H1 (cell line): ENCODE data around the gene CORO6. TPM values are rescaled to one million over a fixed set of nuclear protein-coding genes. Genes with fewer than 3 reads are reported as not detected.

ENCODE experiments used
- BACH1 ChIP-seq: IDR thresholded peaks from 2 replicates; pipeline ENCODE4 v1.6.1; 2012; ENCODE audit warnings: low read length, improper control_type of control experiment
- CEBPB ChIP-seq: IDR thresholded peaks from 2 replicates; pipeline ENCODE4 v1.6.1; 2012; ENCODE audit warnings: low read depth, low read length
- EZH2 ChIP-seq: fragments of 200-600 bp; sonication (generic); IDR thresholded peaks from 2 replicates; pipeline ENCODE4 v1.7.1; 2012; ENCODE audit warnings: low read depth, mild to moderate bottlenecking, moderate library complexity, low read length, inconsistent platforms; ENCODE audit not compliant: severe bottlenecking
- PHF8 ChIP-seq: fragments of 200-600 bp; sonication (generic); conservative IDR thresholded peaks from 2 replicates; pipeline ENCODE4 v1.7.1; 2012; ENCODE audit warnings: low read depth, mild to moderate bottlenecking, inconsistent platforms, low read length, moderate library complexity
- POLR2A ChIP-seq, 2 experiments: IDR thresholded peaks; 1 replicate in 1 of 2; 2 replicates in 1 of 2; pipeline ENCODE4 v1.6.1; 2011; ENCODE audit warnings: low read depth in 2 of 2, low read length in 2 of 2, mild to moderate bottlenecking in 2 of 2; ENCODE audit errors: control extremely low read depth in 1 of 2
- POU5F1 ChIP-seq: IDR thresholded peaks from 2 replicates; pipeline ENCODE4 v1.6.1; 2011; ENCODE audit warnings: low read depth, mild to moderate bottlenecking, low read length, moderate library complexity
- polyA plus RNA-seq, 7 experiments: library from polyadenylated mRNA; depleted of rRNA in 3 of 7; stranded (reverse) in 5 of 7; unstranded in 2 of 7; fragments of >200 nt in 5 of 7; fragments of 200-250 nt in 2 of 7; gene quantifications; 1 replicate in 5 of 7; 2 replicates in 1 of 7; 4 replicates in 1 of 7; pipeline versions ENCODE4 v1.2.1 to v1.2.3, GENCODE V29; 2011 to 2013; ENCODE audit warnings: missing spikeins in 2 of 7, mixed read lengths in 2 of 7
- total RNA-seq: library from RNA; stranded (reverse); fragmentation: NEBNext Ultra II Directional; extraction: Animal tissue kit (Norgen Biotek cat#: 25700); gene quantifications from 2 replicates; pipeline ENCODE4 v1.2.1, GENCODE V29; 2021

CORO6 gene
- total and polyA plus RNA-seq, 2 of the 8 experiments (the other 6 are each of a cell fraction or from before 2014, with no cell fraction given), result 2.5 to 8.6 TPM

- no peak for TF ChIP-seq POLR2A (IDR thresholded peaks at IDR 0.05; ENCODE audit: control extremely low read depth in 1 of 2, low read depth in 2 of 2, low read length in 2 of 2)
- TF ChIP-seq CEBPB, result no peak
- TF ChIP-seq EZH2, result no peak
- TF ChIP-seq POU5F1, result no peak
- TF ChIP-seq PHF8, result no peak
- no peak for TF ChIP-seq BACH1
These were observed 36.4 kb upstream of the CORO6 start (continued) for GRCh38 chr17:29659155-29659554.
